Measurements from ENCODE around the gene UQCRC1. TPM values are rescaled to one million over a fixed set of nuclear protein-coding genes. Genes with fewer than 3 reads are reported as not detected.

The UQCRC1 gene
- total and polyA plus RNA-seq, 2 donors (not counting 1 experiment from before 2014, with no cell fraction given): 226 to 366 TPM

DNA sequence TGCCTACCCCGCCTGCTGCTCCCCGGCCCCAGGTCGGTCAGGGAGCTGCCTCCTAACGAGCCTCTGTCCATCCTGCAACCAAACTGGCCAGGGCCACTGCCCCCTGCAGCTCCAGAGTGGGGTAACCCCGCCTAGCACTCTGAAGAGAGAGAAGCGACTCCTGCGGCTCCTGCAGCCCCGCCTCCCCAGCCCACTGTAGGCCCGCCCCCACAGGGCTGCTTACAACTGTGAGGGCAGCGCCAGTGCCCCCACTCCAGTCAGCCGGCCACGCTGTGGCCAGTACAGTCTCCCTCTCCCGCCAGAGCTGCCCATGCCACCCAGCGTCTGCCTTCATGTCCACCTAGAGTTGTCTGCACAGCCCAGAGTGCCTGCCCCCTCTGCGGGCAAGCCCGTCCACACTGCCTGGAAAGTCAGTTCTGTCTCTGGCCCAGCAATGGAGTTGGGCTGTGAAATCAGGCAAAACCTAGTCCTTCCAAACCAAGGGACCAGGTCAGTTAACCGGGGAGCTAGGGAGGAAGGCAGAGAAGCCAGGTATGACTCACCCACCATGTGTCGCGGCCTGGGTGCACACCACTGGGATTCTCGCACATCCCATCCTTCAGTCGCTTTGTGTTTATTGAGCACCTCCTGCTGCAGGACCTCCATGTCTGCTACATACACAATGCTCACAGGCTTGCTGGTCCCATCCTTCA, 48.3 kb downstream of the UQCRC1 start:
- H4K20me1 ChIP-seq (ENCODE audit: control insufficient read depth, extremely low read depth, insufficient read depth, low read length): no peaks in the 10 kb centered on the region
- peak overlapping the region in 2 of 4 experiments; percentile 6 to 44 for H3K4me3 ChIP-seq (replicated peaks in 1 of 4; ENCODE audit: control extremely low read depth in 1 of 4, insufficient read depth in 1 of 4, low read depth in 3 of 4, low read length in 4 of 4)
- no peaks in the 10 kb centered on the region for H3K9me3 ChIP-seq (ENCODE audit: control insufficient read depth, insufficient read depth, low read depth, low read length)
- H3K36me3 ChIP-seq (ENCODE audit: control insufficient read depth, insufficient read depth, low read length): peaks cover 6% of the 10 kb centered on the region
- H2AFZ ChIP-seq (ENCODE audit: low read length): peak overlapping the region; percentile 43
- H3K4me1 ChIP-seq (ENCODE audit: control insufficient read depth, extremely low read depth, insufficient read depth, low read length): peaks cover 46% of the 10 kb centered on the region
- H3K27ac ChIP-seq (ENCODE audit: insufficient read depth, low read length): peak overlapping the region; percentile 26
- no peaks in the 10 kb centered on the region for H3K27me3 ChIP-seq (ENCODE audit: control insufficient read depth, insufficient read depth, low read length)
- no peak overlapping the region for H3K9ac ChIP-seq (ENCODE audit: insufficient read depth, low read length)
- TF ChIP-seq, protein P1, sequence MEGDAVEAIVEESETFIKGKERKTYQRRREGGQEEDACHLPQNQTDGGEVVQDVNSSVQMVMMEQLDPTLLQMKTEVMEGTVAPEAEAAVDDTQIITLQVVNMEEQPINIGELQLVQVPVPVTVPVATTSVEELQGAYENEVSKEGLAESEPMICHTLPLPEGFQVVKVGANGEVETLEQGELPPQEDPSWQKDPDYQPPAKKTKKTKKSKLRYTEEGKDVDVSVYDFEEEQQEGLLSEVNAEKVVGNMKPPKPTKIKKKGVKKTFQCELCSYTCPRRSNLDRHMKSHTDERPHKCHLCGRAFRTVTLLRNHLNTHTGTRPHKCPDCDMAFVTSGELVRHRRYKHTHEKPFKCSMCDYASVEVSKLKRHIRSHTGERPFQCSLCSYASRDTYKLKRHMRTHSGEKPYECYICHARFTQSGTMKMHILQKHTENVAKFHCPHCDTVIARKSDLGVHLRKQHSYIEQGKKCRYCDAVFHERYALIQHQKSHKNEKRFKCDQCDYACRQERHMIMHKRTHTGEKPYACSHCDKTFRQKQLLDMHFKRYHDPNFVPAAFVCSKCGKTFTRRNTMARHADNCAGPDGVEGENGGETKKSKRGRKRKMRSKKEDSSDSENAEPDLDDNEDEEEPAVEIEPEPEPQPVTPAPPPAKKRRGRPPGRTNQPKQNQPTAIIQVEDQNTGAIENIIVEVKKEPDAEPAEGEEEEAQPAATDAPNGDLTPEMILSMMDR (conservative IDR thresholded peaks at IDR 0.05 in 1 of 2, IDR thresholded peaks at IDR 0.05 in 1 of 2; ENCODE audit: low read depth in 1 of 2, low read length in 2 of 2): peak; percentile 41 to 52
- no peak for TF ChIP-seq EZH2 (IDR thresholded peaks at IDR 0.05; ENCODE audit: low read length, missing control alignments)
- DNase-seq (ENCODE audit: low read depth in 2 of 2): peak; percentile 63
- H3K79me2 ChIP-seq (ENCODE audit: control insufficient read depth, insufficient read depth, low read length): no peaks in the 10 kb centered on the region
- H3K4me2 ChIP-seq (ENCODE audit: extremely low read depth, insufficient read depth, low read length): peak overlapping the region; percentile 70

DNA sequence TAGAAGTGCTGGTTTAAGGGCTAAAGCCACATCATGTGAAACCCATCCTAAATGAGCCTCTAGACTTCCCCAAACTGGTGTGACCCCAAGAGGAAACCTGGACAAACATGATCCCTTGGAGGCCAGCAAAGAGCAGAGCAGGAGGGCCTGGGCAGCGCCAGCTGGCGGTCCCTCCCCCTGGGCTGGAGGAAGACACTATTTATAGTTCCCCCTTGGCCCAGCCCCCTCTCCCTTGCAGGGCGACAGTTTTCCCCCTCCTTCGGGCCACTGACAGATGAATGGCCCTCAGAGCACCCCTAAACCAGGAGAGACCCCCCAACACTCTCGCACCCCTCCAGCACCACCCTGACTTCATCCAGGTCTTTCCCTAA, 48.8 kb downstream of the UQCRC1 start:
- Histone ChIP-seq H3K9ac (ENCODE audit: insufficient read depth, low read length) (no peak overlapping the region), H3K27me3 (ENCODE audit: control insufficient read depth, insufficient read depth, low read length) (no peaks in the 10 kb centered on the region), H3K36me3 (ENCODE audit: control insufficient read depth, insufficient read depth, low read length) (peaks cover 6% of the 10 kb centered on the region), H3K4me3 (replicated peaks in 1 of 4; ENCODE audit: control extremely low read depth in 1 of 4, insufficient read depth in 1 of 4, low read depth in 3 of 4, low read length in 4 of 4) (peak overlapping the region in 3 of 4 experiments; percentile 6 to 44 (median 7)), H3K9me3 (ENCODE audit: control insufficient read depth, insufficient read depth, low read depth, low read length) (no peaks in the 10 kb centered on the region), H3K4me2 (ENCODE audit: extremely low read depth, insufficient read depth, low read length) (peak overlapping the region; percentile 70), H3K4me1 (ENCODE audit: control insufficient read depth, extremely low read depth, insufficient read depth, low read length) (peaks cover 43% of the 10 kb centered on the region), H2AFZ (ENCODE audit: low read length) (peak overlapping the region; percentile 18), H3K27ac (ENCODE audit: insufficient read depth, low read length) (peak overlapping the region; percentile 26), H3K79me2 (ENCODE audit: control insufficient read depth, insufficient read depth, low read length) (no peaks in the 10 kb centered on the region), H4K20me1 (ENCODE audit: control insufficient read depth, extremely low read depth, insufficient read depth, low read length) (no peaks in the 10 kb centered on the region)
- peak; percentile 15 to 19 for DNase-seq (ENCODE audit: low read depth in 2 of 2)
- TF ChIP-seq EZH2 (IDR thresholded peaks at IDR 0.05; ENCODE audit: low read length, missing control alignments): no peak
- TF ChIP-seq, protein P1 (conservative IDR thresholded peaks at IDR 0.05 in 1 of 2, IDR thresholded peaks at IDR 0.05 in 1 of 2; ENCODE audit: low read depth in 1 of 2, low read length in 2 of 2): no peak

DNA sequence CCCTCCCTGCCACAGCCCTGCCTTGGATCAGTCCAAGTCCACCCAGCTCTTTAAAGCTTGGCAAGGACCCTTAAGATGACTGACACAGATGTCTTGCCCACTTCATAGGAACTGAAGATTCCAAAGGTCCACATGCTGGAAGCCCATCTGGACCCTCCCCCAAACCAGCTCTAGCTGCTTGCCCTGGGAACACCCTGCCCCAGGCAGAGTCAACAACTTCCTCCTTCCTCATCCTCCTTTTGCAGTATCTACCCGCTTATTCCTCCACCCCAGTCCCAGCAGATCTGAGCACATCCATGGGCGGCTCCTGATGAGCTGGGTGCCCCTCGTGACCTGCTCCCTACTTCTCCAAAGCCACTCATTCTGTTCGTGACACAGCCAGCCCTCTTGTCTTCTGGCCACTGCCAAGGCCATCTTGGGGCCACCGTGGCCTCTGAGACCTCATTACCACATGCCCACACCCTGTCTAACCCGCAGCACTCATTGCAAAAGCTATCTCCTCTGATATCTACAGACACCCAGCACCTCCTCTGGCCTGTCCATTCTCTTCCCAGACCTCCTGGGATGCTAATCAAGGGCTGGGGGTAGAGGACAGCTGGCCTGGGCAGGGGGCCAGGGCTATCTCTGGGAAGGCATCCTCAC, 50.8 kb downstream of the UQCRC1 start:
- Histone ChIP-seq H2AFZ (ENCODE audit: low read length) (no peak overlapping the region), H3K4me1 (ENCODE audit: control insufficient read depth, extremely low read depth, insufficient read depth, low read length) (peaks cover 37% of the 10 kb centered on the region), H3K4me2 (ENCODE audit: extremely low read depth, insufficient read depth, low read length) (no peak overlapping the region)

More for the DNA sequence above, 50.8 kb downstream of the UQCRC1 start:
- no peak for DNase-seq (ENCODE audit: low read depth in 2 of 2)
- Histone ChIP-seq H3K9ac (ENCODE audit: insufficient read depth, low read length) (no peak overlapping the region), H3K27me3 (ENCODE audit: control insufficient read depth, insufficient read depth, low read length) (no peaks in the 10 kb centered on the region), H3K9me3 (ENCODE audit: control insufficient read depth, insufficient read depth, low read depth, low read length) (no peaks in the 10 kb centered on the region), H3K79me2 (ENCODE audit: control insufficient read depth, insufficient read depth, low read length) (no peaks in the 10 kb centered on the region), H3K36me3 (ENCODE audit: control insufficient read depth, insufficient read depth, low read length) (peaks cover 6% of the 10 kb centered on the region), H3K4me3 (replicated peaks in 1 of 4; ENCODE audit: control extremely low read depth in 1 of 4, insufficient read depth in 1 of 4, low read depth in 3 of 4, low read length in 4 of 4) (no peak overlapping the region), H3K27ac (ENCODE audit: insufficient read depth, low read length) (no peak overlapping the region), H4K20me1 (ENCODE audit: control insufficient read depth, extremely low read depth, insufficient read depth, low read length) (no peaks in the 10 kb centered on the region)
- TF ChIP-seq, protein P1 (conservative IDR thresholded peaks at IDR 0.05 in 1 of 2, IDR thresholded peaks at IDR 0.05 in 1 of 2; ENCODE audit: low read depth in 1 of 2, low read length in 2 of 2): no peak
- TF ChIP-seq EZH2 (IDR thresholded peaks at IDR 0.05; ENCODE audit: low read length, missing control alignments): no peak
